IPS DF 6.9 (cell line): ENCODE measurements around the gene BRD9.
"Not testable (repeated sequence)": the region's sequence is repeated elsewhere in the genome, so short reads cannot be mapped to it uniquely, and the experiment has no call there.

Experiments
- DNase-seq: peaks from one replicate; pipeline ENCODE4 v3.0.0-alpha.2; 2013; ENCODE audit warnings: low read depth, low spot score
- H3K27ac ChIP-seq: one replicate; pipeline ENCODE4 v1.5.1; 2013; ENCODE audit warnings: low read length, control low read depth
- H3K27me3 ChIP-seq: 2 replicates; pipeline ENCODE4 v1.6.1; 2013; ENCODE audit warnings: mild to moderate bottlenecking, low read length; ENCODE audit not compliant: control insufficient read depth, insufficient read depth
- H3K36me3 ChIP-seq: 2 replicates; pipeline ENCODE4 v1.6.1; 2013; ENCODE audit warnings: low read length; ENCODE audit not compliant: control insufficient read depth, insufficient read depth
- H3K4me1 ChIP-seq: 2 replicates; pipeline ENCODE4 v1.6.1; 2013; ENCODE audit warnings: low read length; ENCODE audit not compliant: control insufficient read depth, insufficient read depth
- H3K4me3 ChIP-seq: 2 replicates; pipeline ENCODE4 v1.5.1; 2013; ENCODE audit warnings: mild to moderate bottlenecking, low read length
- H3K9me3 ChIP-seq: 2 replicates; pipeline ENCODE4 v1.6.1; 2013; ENCODE audit warnings: low read length, inconsistent platforms; ENCODE audit not compliant: control insufficient read depth, insufficient read depth
- WGBS: extraction: QIAGEN DNeasy Blood & Tissue Kit; methylation state at CpG from one replicate; pipeline ENCODE4 v1.1.7; 2013; ENCODE audit warnings: mixed read lengths, missing lambda C conversion rate; ENCODE audit not compliant: insufficient read length, insufficient coverage; 5-methylcytosine and 5-hydroxymethylcytosine counted together

The BRD9 gene

GRCh38 chr5:922436-923280 is 30.1 kb upstream of the BRD9 start:
- H3K36me3 ChIP-seq: no peaks in the 10 kb centered on the region
- no peak overlapping the region for H3K4me3 ChIP-seq
- H3K4me1 ChIP-seq: no peaks in the 10 kb centered on the region
- no peak for DNase-seq
- WGBS: no CpG with 5 or more reads among the region's 17 CpGs
- H3K27me3 ChIP-seq: peaks cover 6% of the 10 kb centered on the region
- no peaks in the 10 kb centered on the region for H3K9me3 ChIP-seq
- no peak overlapping the region for H3K27ac ChIP-seq

GRCh38 chr5:921456-922435 is 29.1 kb upstream of the BRD9 start:
- WGBS: no CpG with 5 or more reads among the region's 9 CpGs
- Histone ChIP-seq H3K4me3 (no peak overlapping the region), H3K36me3 (peaks cover 5% of the 10 kb centered on the region; the same call in 1 of the 2 replicates), H3K27ac (no peak overlapping the region), H3K9me3 (no peaks in the 10 kb centered on the region), H3K27me3 (peaks cover 6% of the 10 kb centered on the region), H3K4me1 (no peaks in the 10 kb centered on the region)
- no peak for DNase-seq

GRCh38 chr5:920321-920720 is 27.7 kb upstream of the BRD9 start:
- no peak overlapping the region for H3K4me3 ChIP-seq
- no peaks in the 10 kb centered on the region for H3K27me3 ChIP-seq
- no peaks in the 10 kb centered on the region for H3K9me3 ChIP-seq
- DNase-seq: no peak
- H3K4me1 ChIP-seq: no peaks in the 10 kb centered on the region
- H3K36me3 ChIP-seq: peaks cover 18% of the 10 kb centered on the region
- no CpG with 5 or more reads among the region's 7 CpGs for WGBS
- no peak overlapping the region for H3K27ac ChIP-seq

- H3K9me3 ChIP-seq: no peaks in the 10 kb centered on the region
- no peak overlapping the region for H3K4me3 ChIP-seq
- DNase-seq: no peak
- no peak overlapping the region for H3K27ac ChIP-seq
- no peaks in the 10 kb centered on the region for H3K27me3 ChIP-seq
- no peaks in the 10 kb centered on the region for H3K4me1 ChIP-seq
- peaks cover 20% of the 10 kb centered on the region for H3K36me3 ChIP-seq
- WGBS: no CpG with 5 or more reads among the region's 9 CpGs
Observed at GRCh38 chr5:919356-920000, 26.9 kb upstream of the BRD9 start.

- DNase-seq, H3K27me3 ChIP-seq, H3K4me1 ChIP-seq, H3K27ac ChIP-seq, H3K9me3 ChIP-seq, H3K4me3 ChIP-seq: not testable (repeated sequence)
- WGBS: no CpG with 5 or more reads among the region's 5 CpGs
- H3K36me3 ChIP-seq: peaks cover 25% of the 10 kb centered on the region
Observed at GRCh38 chr5:918717-919116, 26.1 kb upstream of the BRD9 start.

- Histone ChIP-seq H3K9me3 (no peaks in the 10 kb centered on the region), H3K4me3 (no peak overlapping the region), H3K4me1 (no peaks in the 10 kb centered on the region), H3K27ac (no peak overlapping the region), H3K36me3 (peaks cover 34% of the 10 kb centered on the region), H3K27me3 (no peaks in the 10 kb centered on the region)
- WGBS: no CpG with 5 or more reads among the region's 14 CpGs
- no peak for DNase-seq
Observed at GRCh38 chr5:916441-917293, 24.1 kb upstream of the BRD9 start.

- H3K9me3 ChIP-seq: no peaks in the 10 kb centered on the region
- no peak overlapping the region for H3K27ac ChIP-seq
- no CpG with 5 or more reads among the region's 12 CpGs for WGBS
- H3K4me3 ChIP-seq: no peak overlapping the region
- H3K36me3 ChIP-seq: peaks cover 34% of the 10 kb centered on the region
- H3K27me3 ChIP-seq: no peaks in the 10 kb centered on the region
- no peaks in the 10 kb centered on the region for H3K4me1 ChIP-seq
- DNase-seq: no peak
Observed at GRCh38 chr5:915946-916345, 23.3 kb upstream of the BRD9 start.

GRCh38 chr5:915346-915745 is 22.7 kb upstream of the BRD9 start:
- not testable (repeated sequence) for DNase-seq, H3K27me3 ChIP-seq, H3K9me3 ChIP-seq, H3K4me3 ChIP-seq, H3K27ac ChIP-seq, H3K4me1 ChIP-seq
- WGBS: no CpG with 5 or more reads among the region's 12 CpGs
- peaks cover 34% of the 10 kb centered on the region for H3K36me3 ChIP-seq

- no peaks in the 10 kb centered on the region for H3K4me1 ChIP-seq
- peaks cover 34% of the 10 kb centered on the region for H3K36me3 ChIP-seq
- no peak for DNase-seq
- H3K9me3 ChIP-seq: no peaks in the 10 kb centered on the region
- H3K27me3 ChIP-seq: no peaks in the 10 kb centered on the region
- no peak overlapping the region for H3K27ac ChIP-seq
- H3K4me3 ChIP-seq: no peak overlapping the region
- no CpG with 5 or more reads among the region's 7 CpGs for WGBS
Observed at GRCh38 chr5:914612-915011, 22.0 kb upstream of the BRD9 start.
